ENCODE results near the gene OTUB1.

DNA sequence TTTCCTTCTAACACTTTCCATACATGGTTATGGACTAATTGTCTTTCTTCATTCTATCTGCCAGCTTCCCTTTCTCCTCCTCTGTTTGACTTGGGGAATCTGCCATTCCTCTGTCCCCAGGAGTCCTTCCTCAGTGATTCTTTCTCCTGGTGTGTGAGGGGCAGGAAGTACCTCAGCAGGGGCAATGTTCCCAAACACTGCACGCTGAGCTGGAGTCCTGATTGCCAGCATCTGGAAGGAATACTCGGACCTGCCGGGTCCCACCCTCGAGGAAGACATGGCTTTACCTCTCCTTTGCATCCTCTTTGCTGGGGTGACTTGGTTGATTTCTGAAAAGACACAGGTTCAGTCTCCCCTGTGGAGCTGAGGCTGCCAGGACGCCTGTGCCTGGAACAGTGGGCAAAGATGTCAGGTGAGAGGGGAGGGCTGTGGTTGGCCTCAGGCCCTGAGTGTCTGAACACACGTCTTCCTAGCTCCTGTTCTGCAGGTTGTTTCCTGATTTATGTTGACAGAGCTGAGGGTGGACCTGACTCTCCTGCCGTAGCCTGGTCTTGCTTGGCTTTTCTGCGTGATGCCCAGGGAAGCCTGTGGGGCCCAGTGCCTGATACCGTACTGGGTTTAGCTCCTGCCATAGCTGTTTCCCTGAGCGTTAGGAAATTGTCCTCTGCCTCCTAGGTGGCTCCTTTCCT lies 7.5 kb upstream of the OTUB1 start:
- TF ChIP-seq, protein P1, sequence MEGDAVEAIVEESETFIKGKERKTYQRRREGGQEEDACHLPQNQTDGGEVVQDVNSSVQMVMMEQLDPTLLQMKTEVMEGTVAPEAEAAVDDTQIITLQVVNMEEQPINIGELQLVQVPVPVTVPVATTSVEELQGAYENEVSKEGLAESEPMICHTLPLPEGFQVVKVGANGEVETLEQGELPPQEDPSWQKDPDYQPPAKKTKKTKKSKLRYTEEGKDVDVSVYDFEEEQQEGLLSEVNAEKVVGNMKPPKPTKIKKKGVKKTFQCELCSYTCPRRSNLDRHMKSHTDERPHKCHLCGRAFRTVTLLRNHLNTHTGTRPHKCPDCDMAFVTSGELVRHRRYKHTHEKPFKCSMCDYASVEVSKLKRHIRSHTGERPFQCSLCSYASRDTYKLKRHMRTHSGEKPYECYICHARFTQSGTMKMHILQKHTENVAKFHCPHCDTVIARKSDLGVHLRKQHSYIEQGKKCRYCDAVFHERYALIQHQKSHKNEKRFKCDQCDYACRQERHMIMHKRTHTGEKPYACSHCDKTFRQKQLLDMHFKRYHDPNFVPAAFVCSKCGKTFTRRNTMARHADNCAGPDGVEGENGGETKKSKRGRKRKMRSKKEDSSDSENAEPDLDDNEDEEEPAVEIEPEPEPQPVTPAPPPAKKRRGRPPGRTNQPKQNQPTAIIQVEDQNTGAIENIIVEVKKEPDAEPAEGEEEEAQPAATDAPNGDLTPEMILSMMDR (conservative IDR thresholded peaks at IDR 0.05; ENCODE audit: low read length), result no peak
- TF ChIP-seq EZH2phosphoT487 (IDR thresholded peaks at IDR 0.05; ENCODE audit: borderline replicate concordance), result no peak
